Sciatic nerve (tissue), 2 donors: ENCODE results near the gene NCKIPSD. TPM values are rescaled to one million over a fixed set of nuclear protein-coding genes. Genes with fewer than 3 reads are reported as not detected.

ENCODE experiments used
- ATAC-seq: fragments of 200-7000 bp; cut with Tn5 transposase; one replicate; pipeline ENCODE4 v1.9.1; 2020; ENCODE audit warnings: mild to moderate bottlenecking, moderate library complexity
- DNase-seq: peaks from one replicate; pipeline ENCODE4 v3.0.0-alpha.2; 2020; ENCODE audit warnings: low spot score
- intact Hi-C: fragments of 100-400 bp; cut with DNase I; formaldehyde crosslinking; loops from one replicate; pipeline ENCODE4 v1.14.2; 2022
- total RNA-seq: library from RNA; stranded (reverse); fragmentation: NEBNext Ultra II Directional; extraction: Animal tissue kit (Norgen Biotek cat#: 25700); gene quantifications from one replicate; pipeline ENCODE4 v1.2.1, GENCODE V29; 2021
- donor health status: DM: no; HTN: no; CAD: no.
- donor health status: DM: no; HTN: no; CAD: no.

NCKIPSD gene
- total RNA-seq, 1 donor from 2014 or later = 29.3 TPM

DNA sequence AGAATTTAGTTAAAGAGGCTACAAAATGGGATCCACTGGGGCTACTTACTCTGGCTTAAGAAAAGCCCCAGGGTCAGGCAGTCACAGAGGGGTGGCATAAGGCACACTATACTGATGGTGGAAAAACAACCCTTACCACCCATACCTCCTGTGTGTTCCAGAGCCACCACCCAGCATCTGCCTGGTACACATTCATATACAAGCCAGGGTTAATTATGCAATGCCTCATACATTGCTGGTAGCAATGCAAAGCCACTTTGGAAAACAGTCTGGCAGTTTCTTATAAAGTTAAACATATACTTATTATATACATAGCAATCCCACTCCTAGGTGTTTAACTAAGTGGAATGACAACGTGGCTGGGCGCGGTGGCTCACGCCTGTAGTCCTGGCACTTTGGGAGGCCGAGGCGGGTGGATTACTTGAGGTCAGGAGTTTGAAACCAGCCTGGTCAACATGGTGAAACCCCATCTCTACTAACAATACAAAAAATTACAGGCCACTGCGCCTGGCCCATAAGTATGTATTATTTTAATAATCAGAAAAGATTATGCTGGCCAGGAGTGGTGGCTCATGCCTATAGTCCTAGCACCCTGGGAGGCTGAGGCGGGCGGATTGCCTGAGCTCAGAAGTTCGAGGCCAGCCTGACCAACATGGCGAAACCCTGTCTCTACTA is 15.2 kb upstream of the NCKIPSD start:
- DNase-seq (no peak), ATAC-seq (no peak)
- intact Hi-C loops = no loop called here

DNA sequence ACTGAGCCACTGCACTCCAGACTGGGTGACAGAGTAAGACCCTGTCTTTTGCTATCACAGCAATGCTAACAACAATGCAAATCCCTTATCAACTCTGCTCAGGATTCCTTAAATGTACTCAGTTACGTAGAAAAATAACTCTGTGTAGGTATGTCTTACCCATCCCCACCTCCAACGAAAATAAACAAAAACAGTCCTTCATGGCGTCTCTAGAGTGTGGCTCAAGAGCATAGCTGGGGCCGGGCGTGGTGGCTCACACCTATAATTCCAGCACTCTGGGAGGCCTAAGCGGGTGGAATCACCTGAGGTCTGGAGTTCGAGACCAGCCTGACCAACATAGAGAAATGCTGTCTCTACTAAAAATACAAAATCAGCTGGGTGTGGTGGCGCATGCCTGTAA is 13.2 kb upstream of the NCKIPSD start:
- no peak for ATAC-seq

DNA sequence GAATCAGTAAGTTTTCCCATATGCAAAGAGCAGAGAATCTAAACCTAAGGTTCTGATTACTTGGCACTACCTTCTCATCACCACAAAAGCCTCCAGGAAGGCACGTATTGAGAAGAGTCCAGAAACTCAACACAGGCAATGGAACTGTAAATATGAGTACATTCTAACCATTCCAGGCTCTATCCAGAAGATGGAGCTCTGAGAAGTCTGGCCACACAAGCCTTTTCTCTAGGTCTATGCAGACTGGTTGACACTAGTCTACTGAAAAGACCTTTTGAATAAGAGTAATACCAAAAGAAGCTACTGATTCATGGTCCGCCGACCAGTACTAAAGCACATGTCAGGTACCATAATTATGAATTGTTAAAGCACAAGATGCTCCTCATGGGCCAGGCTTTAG is 12.2 kb upstream of the NCKIPSD start:
- DNase-seq = no peak
- intact Hi-C loops = no loop called here
- no peak for ATAC-seq

More for the DNA sequence above, 13.2 kb upstream of the NCKIPSD start:
- no peak for DNase-seq
- intact Hi-C loops = no loop called here

DNA sequence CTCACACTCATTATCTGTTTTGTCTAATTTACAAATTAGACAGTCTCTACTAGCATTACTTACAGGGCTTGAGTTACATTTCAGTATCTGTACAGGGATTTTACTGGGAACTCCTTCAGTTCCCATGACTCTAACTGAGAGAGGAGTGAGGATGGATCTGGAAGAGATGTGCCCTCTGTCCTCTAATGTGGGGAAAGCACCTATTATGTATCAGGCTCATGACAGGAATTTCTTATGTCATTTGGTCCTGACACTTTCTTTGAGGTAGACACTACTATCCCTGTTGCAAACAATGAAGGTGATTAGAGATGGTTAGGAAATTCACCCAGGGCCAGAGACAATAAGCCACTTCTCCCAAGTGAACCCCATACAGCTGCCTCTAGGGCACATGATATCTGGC is 10.9 kb upstream of the NCKIPSD start:
- ATAC-seq (no peak), DNase-seq (no peak)
- intact Hi-C loops = no loop called here

DNA sequence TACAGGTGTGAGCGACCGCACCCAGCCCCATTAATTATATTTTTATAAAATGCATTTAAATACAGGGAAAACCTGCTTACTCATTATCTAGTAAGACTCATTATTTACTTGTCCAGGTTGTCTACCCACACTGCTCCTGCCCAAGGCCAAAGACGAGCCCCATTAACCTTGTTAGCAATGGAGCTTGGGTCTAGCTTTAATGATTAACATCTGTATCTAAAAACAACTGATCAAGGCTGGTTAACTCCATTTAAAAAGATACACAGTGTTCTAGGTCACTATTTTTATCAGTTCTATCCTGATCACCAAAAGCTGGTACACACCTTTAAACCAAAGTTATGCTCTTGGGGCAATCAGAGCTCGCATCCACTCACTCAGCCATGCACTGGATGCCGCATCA is 10.4 kb upstream of the NCKIPSD start:
- ATAC-seq (no peak), DNase-seq (no peak)
- intact Hi-C loops = no loop called here

DNA sequence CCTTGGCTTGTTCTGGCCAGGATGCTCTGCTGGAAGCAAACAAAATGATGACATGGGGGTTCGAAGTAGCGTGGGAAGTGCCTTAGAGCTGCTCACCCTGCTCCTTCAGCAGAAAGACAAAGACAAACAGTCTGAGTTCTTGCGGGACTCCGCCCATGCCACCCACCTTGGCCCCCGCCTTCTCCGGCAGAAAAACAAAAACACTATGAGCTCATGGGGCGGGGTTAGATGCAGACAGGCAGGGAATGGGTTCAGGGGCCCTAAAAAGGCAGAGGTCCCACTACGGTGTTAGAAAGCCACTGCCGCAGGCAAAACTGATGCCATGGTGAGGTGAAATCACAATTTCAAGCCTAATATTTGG is 9.7 kb upstream of the NCKIPSD start:
- DNase-seq (peak; percentile 84), ATAC-seq (peak; percentile 93)
- intact Hi-C loops = no loop called here

DNA sequence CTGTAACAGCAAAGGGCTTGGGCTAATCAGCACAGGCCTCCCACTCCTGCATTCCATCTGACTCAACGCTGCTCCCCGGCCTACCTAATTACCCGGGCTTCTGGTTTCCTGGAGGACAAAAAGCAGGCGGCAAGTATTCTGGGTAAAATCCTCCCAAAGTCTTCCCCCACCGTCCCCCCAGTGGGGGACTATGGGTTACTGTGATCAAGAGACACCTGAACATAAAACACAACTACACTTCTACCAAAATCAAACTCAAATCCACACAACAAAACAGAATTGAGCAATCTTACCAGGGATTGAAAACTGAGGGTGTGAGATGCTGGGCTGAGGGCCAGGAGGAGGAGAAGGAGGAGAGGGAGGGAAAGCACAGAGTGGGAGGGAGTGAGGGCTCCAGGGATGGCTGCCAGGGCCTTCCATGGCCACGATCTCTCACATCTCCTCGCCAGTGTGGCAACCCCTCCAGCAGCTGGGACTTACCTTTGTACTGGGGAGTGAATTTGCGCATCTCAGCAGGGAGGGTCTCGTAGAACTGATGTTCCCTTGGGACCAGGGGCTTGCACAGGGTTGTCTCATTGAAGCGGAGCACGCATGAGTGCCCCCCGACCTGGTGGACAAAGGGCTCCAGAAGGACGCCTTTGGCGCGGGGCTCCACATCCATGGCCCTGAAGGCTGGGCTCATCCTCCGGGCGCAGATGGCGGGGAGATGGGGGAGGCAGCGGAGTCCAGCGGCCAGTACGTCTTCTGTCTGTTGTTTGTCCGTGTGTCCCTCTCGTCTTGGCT is 9.1 kb upstream of the NCKIPSD start:
- intact Hi-C loops = no loop called here
- DNase-seq = peak; percentile 90
- ATAC-seq = peak; percentile 97

DNA sequence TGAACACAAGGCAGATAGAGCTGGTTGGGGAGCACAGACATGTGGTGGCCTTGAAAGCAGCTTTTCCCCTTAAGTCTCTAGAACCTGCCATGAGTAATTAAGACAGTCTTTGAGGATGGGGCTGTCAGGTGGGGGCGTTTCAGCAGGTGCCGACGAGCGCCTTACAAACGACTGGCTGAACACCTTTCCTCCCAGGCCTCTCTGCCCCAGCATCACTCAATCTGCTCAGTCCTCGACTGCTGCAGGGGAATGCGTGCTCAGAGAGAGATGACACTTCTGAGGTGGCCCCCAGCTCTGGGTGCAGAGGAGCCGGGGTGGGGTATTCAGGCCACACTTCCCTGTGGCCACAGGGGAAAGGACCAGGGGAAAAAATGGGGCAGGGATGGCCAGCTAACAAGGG is 8.1 kb upstream of the NCKIPSD start:
- ATAC-seq (no peak), DNase-seq (no peak)
- intact Hi-C loops = no loop called here

DNA sequence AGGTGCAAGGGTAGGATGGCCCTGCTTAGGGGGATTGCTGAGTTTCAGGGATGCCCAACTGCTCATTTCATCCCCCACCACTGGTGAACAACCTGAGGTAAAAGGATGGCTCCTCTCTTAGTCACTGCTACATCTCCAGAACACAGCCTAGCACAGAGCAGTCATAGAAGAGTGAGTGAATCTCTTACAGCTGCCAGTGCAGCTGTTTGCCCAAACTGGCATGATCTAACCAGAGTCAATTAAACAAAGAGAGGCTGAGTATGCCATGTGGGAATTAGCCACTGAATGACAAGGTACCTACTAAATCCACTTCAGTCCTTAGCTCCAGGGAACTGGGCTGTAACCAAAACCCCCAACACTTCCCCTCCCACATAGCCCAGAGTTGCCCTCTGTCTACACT is 6.8 kb upstream of the NCKIPSD start:
- no peak for ATAC-seq
- DNase-seq = no peak
- intact Hi-C loops = no loop called here

DNA sequence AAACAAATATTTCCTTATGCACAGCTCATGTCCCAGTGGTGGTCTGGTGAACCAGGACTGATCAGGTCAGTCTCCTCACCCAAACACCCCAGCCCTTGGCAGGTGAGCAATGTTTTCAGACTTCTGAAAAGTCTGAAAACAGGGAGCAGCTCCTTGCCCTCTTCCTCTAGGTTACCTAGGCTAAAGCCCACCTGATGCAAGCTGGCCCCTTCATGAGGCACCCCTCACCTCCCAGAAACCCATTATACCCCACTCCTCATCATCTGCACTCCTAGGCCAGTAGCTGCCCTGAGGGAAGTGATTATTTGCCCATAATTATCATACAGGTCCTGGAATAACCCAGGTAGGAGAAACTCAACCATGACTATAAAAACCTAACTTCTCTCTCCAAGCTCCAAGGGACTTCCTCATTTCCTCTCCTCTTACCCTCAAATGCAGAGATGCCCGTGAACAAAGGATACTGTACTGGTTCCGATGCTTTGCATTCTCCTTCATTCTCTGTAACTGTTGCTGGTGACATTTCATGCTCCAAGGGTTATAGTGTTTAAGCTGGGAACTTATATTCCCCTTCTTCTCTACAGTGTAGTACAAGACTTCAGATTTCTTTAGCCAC is 5.2 kb upstream of the NCKIPSD start:
- DNase-seq (no peak), ATAC-seq (no peak)
- intact Hi-C loops = no loop called here

DNA sequence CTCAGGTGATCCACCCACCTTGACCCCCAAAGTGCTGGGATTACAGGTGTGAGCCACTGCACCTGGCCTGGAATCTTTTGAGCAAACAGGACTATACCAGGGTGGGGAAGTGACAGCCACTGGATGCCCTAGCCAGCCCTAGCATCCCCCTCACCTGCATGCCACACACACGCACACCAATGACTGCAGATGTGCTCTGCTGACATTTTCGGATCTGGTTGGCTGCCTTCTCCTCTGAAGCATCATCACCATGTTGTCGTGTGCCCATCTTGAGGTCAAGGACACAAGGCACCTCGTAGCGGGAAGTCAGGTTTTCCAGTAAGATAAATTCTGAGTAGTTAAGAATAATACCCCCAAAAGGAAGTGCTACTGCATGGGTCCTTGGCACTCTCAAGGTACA is 3.7 kb upstream of the NCKIPSD start:
- no peak for ATAC-seq
- intact Hi-C loops = no loop called here
- no peak for DNase-seq

DNA sequence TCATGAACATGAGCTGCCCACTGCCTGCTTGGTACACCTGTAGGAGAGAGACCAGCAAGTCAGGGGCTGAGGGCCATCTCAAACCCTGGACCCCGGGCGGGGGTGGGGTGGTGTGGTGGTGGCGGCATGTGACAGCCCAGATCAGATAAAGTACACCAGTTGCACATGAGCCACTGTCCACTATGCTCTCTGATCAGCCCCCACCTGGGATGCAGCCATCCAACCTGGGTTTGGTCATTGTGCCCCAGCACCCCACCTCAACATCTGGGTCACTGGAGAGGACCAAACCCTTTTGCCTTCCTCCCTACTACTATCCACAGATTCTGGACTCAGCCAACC is 3.0 kb upstream of the NCKIPSD start:
- intact Hi-C loops = no loop called here
- DNase-seq (no peak), ATAC-seq (no peak)

DNA sequence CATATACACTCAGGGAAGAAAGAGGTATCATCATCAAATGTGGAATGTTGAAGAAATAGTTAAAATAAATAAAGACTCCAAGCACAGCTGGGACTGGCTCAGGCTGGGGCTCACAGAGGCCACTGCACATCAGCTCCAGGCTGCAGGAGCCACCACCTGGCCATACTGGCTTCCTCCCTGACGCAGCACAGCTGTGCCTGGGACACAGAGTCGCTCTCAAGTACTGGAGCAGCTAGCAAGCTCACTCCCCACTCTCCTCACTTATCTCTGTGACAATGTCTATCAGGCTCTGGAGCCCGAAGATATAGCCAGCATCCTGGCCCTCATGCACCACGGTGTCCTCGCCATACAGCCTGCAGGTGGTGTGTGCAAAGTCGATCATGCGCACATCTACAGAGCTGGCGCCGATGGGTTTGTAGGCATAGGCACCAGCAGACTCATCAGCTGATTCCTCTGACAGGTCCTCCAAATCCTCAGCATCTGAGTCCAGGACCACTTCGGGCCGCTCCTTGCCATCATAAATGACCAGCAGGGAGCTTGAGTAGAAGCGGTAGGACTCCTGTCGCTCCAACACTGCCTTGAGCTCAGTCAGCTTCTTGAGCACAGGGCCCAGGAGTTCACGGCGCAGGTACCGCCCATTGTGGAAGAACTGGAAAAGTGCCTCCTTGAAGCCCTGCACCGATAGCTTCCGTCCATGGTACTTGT is 2.5 kb upstream of the NCKIPSD start:
- ATAC-seq (no peak), DNase-seq (no peak)
- intact Hi-C loops = no loop called here

DNA sequence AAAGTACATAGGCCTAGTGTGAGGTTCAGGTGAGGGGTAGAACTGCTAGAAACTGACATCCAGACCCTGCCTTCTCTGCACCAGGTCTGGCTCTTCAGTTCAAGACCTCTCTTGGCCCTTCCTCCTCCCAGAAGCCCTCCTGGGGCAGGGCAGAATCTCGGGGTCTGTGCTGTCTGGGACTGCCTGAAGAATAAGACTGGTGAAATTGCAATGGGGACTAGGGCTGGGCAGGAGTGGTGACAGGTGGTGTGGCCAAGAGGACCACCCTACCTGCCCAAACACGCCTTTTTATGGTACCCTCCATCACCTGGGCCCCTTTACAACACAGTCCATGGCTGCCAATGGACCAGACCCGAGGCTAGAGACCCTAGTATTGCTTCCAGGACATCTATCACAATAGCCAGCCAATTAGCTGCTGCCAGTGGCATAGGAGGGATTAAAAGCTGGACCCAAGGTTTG is 1.5 kb upstream of the NCKIPSD start:
- intact Hi-C loops = no loop called here
- no peak for ATAC-seq

DNA sequence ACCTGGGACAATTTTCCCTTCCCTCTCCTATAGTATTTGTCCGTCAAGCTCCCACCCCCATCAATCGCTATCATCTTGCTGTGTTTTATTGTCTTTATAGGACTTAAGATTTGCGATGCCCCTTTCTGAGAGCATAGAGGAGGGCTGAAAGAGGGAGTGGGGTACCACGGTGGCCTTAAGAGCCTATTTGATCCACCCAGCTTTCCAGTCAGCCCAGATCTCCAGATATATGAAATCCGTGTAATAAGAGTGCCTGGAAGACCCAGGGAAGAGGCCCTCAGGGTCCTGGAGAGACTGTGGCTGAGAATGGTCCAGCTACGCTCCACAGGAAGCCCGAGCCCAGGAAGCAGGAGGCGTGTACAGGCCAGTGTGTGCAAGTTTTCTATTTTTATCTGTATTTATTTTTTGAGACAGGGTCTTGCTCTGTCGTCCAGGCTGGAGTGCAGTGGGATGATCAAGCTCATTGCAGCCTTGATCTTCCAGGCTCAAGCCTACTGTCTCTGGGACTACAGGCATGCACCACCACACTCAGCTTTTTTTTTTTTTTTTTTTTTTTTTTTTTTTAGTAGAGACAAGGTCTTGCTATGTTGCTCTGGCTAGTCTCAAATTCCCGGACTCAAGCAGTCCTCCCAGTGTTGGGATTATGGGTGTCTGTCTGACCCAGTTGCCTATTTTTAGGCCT is 964 bp upstream of the NCKIPSD start:
- ATAC-seq (no peak), DNase-seq (no peak)

More for the DNA sequence above, 1.5 kb upstream of the NCKIPSD start:
- DNase-seq = no peak

DNA sequence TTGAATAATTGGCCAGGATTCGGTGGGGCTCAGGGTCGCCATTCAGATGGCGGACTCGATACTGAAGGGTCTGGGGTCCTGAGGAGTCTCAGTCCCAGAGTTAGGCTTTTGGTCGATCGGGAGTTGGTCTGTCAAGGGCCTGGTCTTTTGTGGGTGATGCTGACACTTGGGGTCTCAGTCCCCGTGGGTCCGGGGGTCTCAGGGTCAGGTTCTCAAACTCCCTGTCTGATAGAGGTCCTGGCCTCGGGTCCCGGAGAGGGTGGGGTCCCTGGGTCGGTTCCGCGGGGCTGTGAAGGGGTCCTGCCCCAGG is 467 bp downstream of the NCKIPSD start:
- intact Hi-C loops = no loop called here
- DNase-seq (no peak), ATAC-seq (no peak)

More for the DNA sequence above, 964 bp upstream of the NCKIPSD start:
- intact Hi-C loops = no loop called here

DNA sequence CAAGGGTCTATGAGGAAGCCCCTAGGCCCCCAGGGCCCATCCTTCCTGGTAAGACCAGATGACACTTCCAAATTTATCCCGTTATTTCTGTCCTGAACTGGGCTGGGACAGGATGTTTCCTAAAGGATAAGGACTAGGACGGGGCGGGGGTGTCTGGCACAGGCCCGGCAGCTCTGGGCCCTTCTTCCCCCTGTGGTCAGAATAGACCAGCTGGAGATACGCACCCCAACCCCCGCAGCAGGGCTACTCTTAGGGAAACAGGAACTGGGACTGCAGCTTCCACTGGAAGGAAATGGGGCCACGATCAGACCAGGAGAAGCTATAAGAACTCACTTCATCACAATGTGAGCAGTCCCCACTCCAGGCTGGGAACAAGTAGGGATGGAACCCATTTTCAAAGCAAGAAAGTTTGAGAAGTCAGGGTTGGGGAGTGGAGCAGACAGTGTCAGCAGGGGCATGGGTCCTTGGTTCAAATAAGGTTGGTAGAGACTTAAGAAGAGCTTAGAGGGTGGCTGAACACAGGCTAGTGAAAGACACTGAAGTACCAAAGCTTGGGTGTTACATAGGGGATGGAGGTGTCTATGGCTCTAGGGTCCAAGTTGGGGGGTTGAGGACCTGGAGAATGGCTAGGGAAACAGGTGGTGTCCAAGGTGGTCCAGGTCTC is 1.1 kb downstream of the NCKIPSD start:
- intact Hi-C loops = no loop called here
- ATAC-seq (peak; percentile 23), DNase-seq (no peak)

DNA sequence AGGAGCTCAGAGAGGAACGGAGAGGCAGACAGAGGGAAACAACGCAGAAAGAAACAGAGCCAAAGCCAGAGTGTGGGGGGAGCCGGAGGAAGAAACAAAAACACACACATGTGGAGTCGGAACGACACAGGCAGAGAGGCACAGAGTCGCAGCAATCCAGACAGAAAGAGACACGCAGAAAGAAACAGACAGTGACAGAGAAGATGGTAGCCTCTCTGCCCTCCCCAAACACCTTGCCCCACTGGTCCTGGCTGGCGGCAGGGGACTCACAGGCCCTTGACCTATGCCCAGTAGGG is 1.7 kb downstream of the NCKIPSD start:
- DNase-seq (no peak), ATAC-seq (no peak)
- intact Hi-C loops = no loop called here

DNA sequence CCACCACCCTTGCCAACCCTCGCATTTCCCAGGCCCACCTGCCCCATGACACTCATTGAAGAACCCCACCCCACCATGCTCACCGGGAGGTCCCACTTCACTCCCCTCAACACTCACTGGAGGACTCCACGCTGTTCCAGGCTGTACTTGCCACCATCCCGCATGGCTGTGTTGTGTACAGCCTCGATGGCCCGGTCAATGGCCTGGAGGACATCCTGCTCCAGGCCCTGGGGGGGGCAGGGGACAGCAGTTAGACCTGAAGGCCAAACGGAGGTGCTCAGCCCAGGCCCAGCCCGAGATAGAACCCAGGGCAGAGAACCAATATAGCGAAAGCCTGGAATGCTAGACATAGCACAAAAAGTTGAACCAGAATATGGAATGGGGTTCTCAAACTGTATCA is 2.9 kb downstream of the NCKIPSD start:
- intact Hi-C loops = no loop called here
- DNase-seq = no peak
- ATAC-seq = no peak
